H9 (cell line): ENCODE data around the gene CTDSPL. TPM values are rescaled to one million over a fixed set of nuclear protein-coding genes. Genes with fewer than 3 reads are reported as not detected.
A peak's percentile ranks its signal among the peaks of the same experiment; 100 is the strongest.

Experiments used
- DNase-seq: peaks from one replicate; pipeline ENCODE4 v3.0.0-alpha.2; 2017
- H2AFZ ChIP-seq: one replicate; pipeline ENCODE4 v1.6.1; 2013; ENCODE audit warnings: mild to moderate bottlenecking, low read length, control low read depth, moderate library complexity
- H2AK5ac ChIP-seq: 2 replicates; pipeline ENCODE4 v1.6.1; 2013; ENCODE audit warnings: low read length, control low read depth, mixed read lengths; ENCODE audit not compliant: insufficient read length
- H2BK120ac ChIP-seq: one replicate; pipeline ENCODE4 v1.6.1; 2013; ENCODE audit warnings: low read depth, mild to moderate bottlenecking, low read length, control low read depth, inconsistent platforms; ENCODE audit not compliant: poor library complexity, severe bottlenecking
- H2BK12ac ChIP-seq: 2 replicates; pipeline ENCODE4 v1.6.1; 2013; ENCODE audit warnings: low read length, control low read depth, mixed read lengths, low read depth; ENCODE audit not compliant: insufficient read length
- H2BK15ac ChIP-seq: 2 replicates; pipeline ENCODE4 v1.6.1; 2013; ENCODE audit warnings: low read depth, low read length, control low read depth
- H2BK20ac ChIP-seq: one replicate; pipeline ENCODE4 v1.6.1; 2013; ENCODE audit warnings: low read depth, mild to moderate bottlenecking, low read length, control low read depth, inconsistent platforms; ENCODE audit not compliant: poor library complexity, severe bottlenecking
- H2BK5ac ChIP-seq: 2 replicates; pipeline ENCODE4 v1.6.1; 2013; ENCODE audit warnings: low read length, control low read depth, mixed read lengths; ENCODE audit not compliant: insufficient read length
- H3K14ac ChIP-seq: 2 replicates; pipeline ENCODE4 v1.6.1; 2013; ENCODE audit warnings: low read length, control low read depth; ENCODE audit not compliant: insufficient read depth
- H3K18ac ChIP-seq: 2 replicates; pipeline ENCODE4 v1.6.1; 2013; ENCODE audit warnings: low read depth, mild to moderate bottlenecking, mixed read lengths, low read length, control low read depth; ENCODE audit not compliant: insufficient read length
- H3K23ac ChIP-seq: 2 replicates; pipeline ENCODE4 v1.6.1; 2013; ENCODE audit warnings: low read length, control low read depth, mixed read lengths, low read depth; ENCODE audit not compliant: insufficient read length
- H3K23me2 ChIP-seq: 2 replicates; pipeline ENCODE4 v1.6.1; 2013; ENCODE audit warnings: low read depth, mild to moderate bottlenecking, mixed read lengths, low read length, control low read depth; ENCODE audit not compliant: insufficient read length, poor library complexity, severe bottlenecking
- H3K27ac ChIP-seq: 2 replicates; pipeline ENCODE4 v1.5.1; 2013; ENCODE audit warnings: low read length, control low read depth, mixed read lengths, low read depth; ENCODE audit not compliant: insufficient read length
- H3K27me3 ChIP-seq: 2 replicates; pipeline ENCODE4 v1.6.1; 2013; ENCODE audit warnings: low read length, control low read depth, inconsistent platforms; ENCODE audit not compliant: insufficient read depth
- H3K4ac ChIP-seq: 2 replicates; pipeline ENCODE4 v1.6.1; 2013; ENCODE audit warnings: low read depth, mild to moderate bottlenecking, control low read depth, inconsistent platforms, low read length, moderate library complexity
- H3K4me1 ChIP-seq: 2 replicates; pipeline ENCODE4 v1.6.1; 2013; ENCODE audit warnings: low read length, control low read depth, inconsistent platforms; ENCODE audit not compliant: insufficient read depth
- H3K4me2 ChIP-seq: 2 replicates; pipeline ENCODE4 v1.6.1; 2013; ENCODE audit warnings: low read length, control low read depth, mixed read lengths; ENCODE audit not compliant: insufficient read length, insufficient read depth
- H3K56ac ChIP-seq: 2 replicates; pipeline ENCODE4 v1.6.1; 2013; ENCODE audit warnings: low read depth, mild to moderate bottlenecking, mixed read lengths, low read length, control low read depth; ENCODE audit not compliant: insufficient read length
- H3K79me1 ChIP-seq: 2 replicates; pipeline ENCODE4 v1.6.1; 2013; ENCODE audit warnings: low read depth, mild to moderate bottlenecking, moderate library complexity, low read length, control low read depth, inconsistent platforms; ENCODE audit not compliant: insufficient read depth, poor library complexity, severe bottlenecking
- H3K79me2 ChIP-seq: 2 replicates; pipeline ENCODE4 v1.6.1; 2013; ENCODE audit warnings: low read length, control low read depth, inconsistent platforms; ENCODE audit not compliant: insufficient read depth
- H3K9ac ChIP-seq: 2 replicates; pipeline ENCODE4 v1.6.1; 2013; ENCODE audit warnings: low read length, control low read depth, mixed read lengths; ENCODE audit not compliant: insufficient read length; ENCODE audit errors: extremely low read depth
- H3K9me3 ChIP-seq: one replicate; pipeline ENCODE4 v1.6.1; 2013; ENCODE audit warnings: low read depth, low read length, inconsistent platforms; ENCODE audit not compliant: control insufficient read depth
- H3T11ph ChIP-seq: one replicate; pipeline ENCODE4 v1.6.1; 2013; ENCODE audit warnings: mild to moderate bottlenecking, low read length, control low read depth, inconsistent platforms
- H4K20me1 ChIP-seq: one replicate; pipeline ENCODE4 v1.6.1; 2013; ENCODE audit not compliant: control insufficient read depth, insufficient read length, insufficient read depth
- H4K5ac ChIP-seq: 2 replicates; pipeline ENCODE4 v1.6.1; 2013; ENCODE audit warnings: low read depth, mild to moderate bottlenecking, mixed read lengths, low read length, control low read depth; ENCODE audit not compliant: insufficient read length
- H4K8ac ChIP-seq: replicated peaks from 2 replicates; pipeline ENCODE4 v1.6.1; 2013; ENCODE audit warnings: low read length, control low read depth, mixed read lengths, low read depth; ENCODE audit not compliant: insufficient read length
- H4K91ac ChIP-seq: 2 replicates; pipeline ENCODE4 v1.6.1; 2013; ENCODE audit warnings: low read depth, mild to moderate bottlenecking, moderate library complexity, mixed read lengths, low read length, control low read depth; ENCODE audit not compliant: insufficient read length
- H3K27ac Mint-ChIP-seq, 3 experiments: 2 replicates in 2 of 3; 3 replicates in 1 of 3; pipeline ENCODE4 v1.8.0; 2020 to 2021; ENCODE audit warnings: mixed read lengths in 3 of 3, mild to moderate bottlenecking in 1 of 3, moderate library complexity in 1 of 3
- H3K27me3 Mint-ChIP-seq: 2 replicates; pipeline ENCODE4 v1.8.0; 2021; ENCODE audit warnings: low read depth, mild to moderate bottlenecking, moderate library complexity, mixed read lengths
- H3K36me3 Mint-ChIP-seq, 3 experiments: 2 replicates in 2 of 3; 3 replicates in 1 of 3; pipeline ENCODE4 v1.8.0; 2020 to 2021; ENCODE audit warnings: low read depth in 3 of 3, mixed read lengths in 3 of 3; ENCODE audit not compliant: insufficient read depth in 1 of 3
- H3K4me1 Mint-ChIP-seq, 2 experiments: 2 replicates each; pipeline ENCODE4 v1.8.0; 2020; ENCODE audit warnings: mixed read lengths in 2 of 2
- H3K4me3 Mint-ChIP-seq, 2 experiments: 2 replicates in 1 of 2; 3 replicates in 1 of 2; pipeline ENCODE4 v1.8.0; 2020 to 2021; ENCODE audit warnings: mild to moderate bottlenecking in 2 of 2, mixed read lengths in 2 of 2, moderate library complexity in 1 of 2
- H3K9me3 Mint-ChIP-seq, 2 experiments: 2 replicates in 1 of 2; 3 replicates in 1 of 2; pipeline ENCODE4 v1.8.0; 2020; ENCODE audit warnings: mild to moderate bottlenecking in 2 of 2, mixed read lengths in 2 of 2, moderate library complexity in 1 of 2
- CTCF ChIP-seq: fragments of 200-600 bp; sonication (generic); conservative IDR thresholded peaks from 3 replicates; pipeline ENCODE4 v1.8.0; 2021; ENCODE audit warnings: antibody characterized with exemption, mild to moderate bottlenecking
- WGBS: extraction: QIAGEN DNeasy Blood & Tissue Kit; methylation state at CpG from one replicate; pipeline ENCODE4 v1.1.7; 2013; ENCODE audit warnings: missing lambda C conversion rate, low lambda C conversion rate, mixed read lengths; ENCODE audit not compliant: insufficient read length; ENCODE audit errors: extremely low coverage; 5-methylcytosine and 5-hydroxymethylcytosine counted together
- total RNA-seq: library from RNA; stranded (reverse); gene quantifications from 2 replicates; pipeline ENCODE4 v1.2.1, GENCODE V29; 2021

Gene CTDSPL
- total RNA-seq, 1 experiment from 2014 or later: 20.8 TPM

DNA sequence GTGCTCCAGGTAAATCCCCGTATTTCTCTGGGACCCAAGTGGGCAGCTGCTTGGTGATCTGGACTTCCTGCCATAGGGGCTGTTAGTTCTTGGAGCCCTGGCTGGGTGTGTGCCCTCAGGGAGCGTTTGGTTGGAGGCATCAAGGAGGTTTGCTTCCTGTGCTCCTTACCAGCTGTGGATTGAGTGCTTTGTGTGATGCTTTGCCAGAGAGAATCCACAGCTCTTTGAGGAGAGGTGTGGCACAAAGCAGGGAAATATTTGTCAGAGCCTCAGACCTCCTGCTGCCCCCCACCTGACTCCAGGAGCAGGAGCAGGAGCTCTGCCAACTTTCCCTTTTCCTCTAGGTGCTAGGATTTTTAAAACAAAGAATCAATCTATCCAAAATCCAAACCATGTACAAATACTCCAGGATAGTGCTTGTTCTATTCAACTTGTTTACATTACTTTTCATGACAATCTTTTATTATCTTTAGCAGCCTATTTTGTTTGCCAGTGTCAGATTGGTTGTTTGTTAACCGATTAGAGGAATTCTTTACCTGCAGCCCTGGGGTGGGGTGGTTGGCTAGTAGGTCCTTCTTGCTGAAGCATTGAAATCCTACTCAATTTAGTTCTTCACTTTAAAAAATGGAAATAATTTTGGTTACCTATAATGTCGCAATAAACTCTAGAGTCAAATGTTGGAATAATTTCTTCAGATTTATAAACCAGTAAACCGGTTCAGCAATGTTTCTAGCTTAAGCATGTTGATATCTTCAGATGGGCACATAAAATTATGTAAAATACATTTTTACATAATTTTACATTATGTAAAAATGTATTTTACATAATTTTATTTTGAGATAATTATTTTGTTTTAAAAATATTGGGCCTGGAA is 2.5 kb downstream of the CTDSPL start:
- no peak overlapping the region for H3T11ph ChIP-seq
- no peak overlapping the region for H2AK5ac ChIP-seq
- no peaks in the 10 kb centered on the region for H4K20me1 ChIP-seq
- H3K9me3 ChIP-seq: no peaks in the 10 kb centered on the region
- TF ChIP-seq CTCF: no peak
- H3K18ac ChIP-seq: no peak overlapping the region
- WGBS: no CpG with 5 or more reads among the region's 5 CpGs
- H3K23me2 ChIP-seq: peaks cover 15% of the 10 kb centered on the region
- H3K4me2 ChIP-seq: no peak overlapping the region
- H2BK120ac ChIP-seq: no peak overlapping the region
- H2BK12ac ChIP-seq: no peak overlapping the region
- peaks cover 2% of the 10 kb centered on the region; the same call in 1 of the 2 replicates for H3K79me2 ChIP-seq
- peaks cover 5% of the 10 kb centered on the region; the same call in 1 of the 2 replicates for H3K4me1 ChIP-seq
- H3K23ac ChIP-seq: no peak overlapping the region
- Mint-ChIP-seq H3K27me3 (peaks cover 23% of the 10 kb centered on the region), H3K4me1 (peaks cover 23 to 29% of the 10 kb centered on the region in 2 experiments), H3K4me3 (peak overlapping the region in 1 of 2 experiments; percentile 96; a peak in 2 of 5 replicates), H3K27ac (no peak overlapping the region), H3K9me3 (peaks cover 4 to 5% of the 10 kb centered on the region in 2 experiments; a peak in 3 of 5 replicates), H3K36me3 (peaks cover 5 to 8% (median 5%) of the 10 kb centered on the region in 3 experiments; a peak in 2 of 7 replicates)
- no peak overlapping the region for H3K27ac ChIP-seq
- no peak overlapping the region for H3K4ac ChIP-seq
- no peak overlapping the region for H4K8ac ChIP-seq
- no peak overlapping the region for H4K5ac ChIP-seq
- no peak overlapping the region for H2BK20ac ChIP-seq
- DNase-seq: peak; percentile 45
- no peak overlapping the region for H3K14ac ChIP-seq
- no peak overlapping the region for H2AFZ ChIP-seq
- no peak overlapping the region for H2BK15ac ChIP-seq
- no peak overlapping the region for H3K56ac ChIP-seq
- H3K79me1 ChIP-seq: no peaks in the 10 kb centered on the region
- H3K27me3 ChIP-seq: no peaks in the 10 kb centered on the region
- H4K91ac ChIP-seq: no peak overlapping the region
- no peak overlapping the region for H3K9ac ChIP-seq
- no peak overlapping the region for H2BK5ac ChIP-seq
